ENCODE measurements around the gene SGCD. TPM values are rescaled to one million over a fixed set of nuclear protein-coding genes. Genes with fewer than 3 reads are reported as not detected.
A peak's percentile ranks its signal among the peaks of the same experiment; 100 is the strongest.

Gene SGCD
- total and polyA plus RNA-seq, 2 experiments from 2014 or later = 69.7 to 71.2 TPM

DNA sequence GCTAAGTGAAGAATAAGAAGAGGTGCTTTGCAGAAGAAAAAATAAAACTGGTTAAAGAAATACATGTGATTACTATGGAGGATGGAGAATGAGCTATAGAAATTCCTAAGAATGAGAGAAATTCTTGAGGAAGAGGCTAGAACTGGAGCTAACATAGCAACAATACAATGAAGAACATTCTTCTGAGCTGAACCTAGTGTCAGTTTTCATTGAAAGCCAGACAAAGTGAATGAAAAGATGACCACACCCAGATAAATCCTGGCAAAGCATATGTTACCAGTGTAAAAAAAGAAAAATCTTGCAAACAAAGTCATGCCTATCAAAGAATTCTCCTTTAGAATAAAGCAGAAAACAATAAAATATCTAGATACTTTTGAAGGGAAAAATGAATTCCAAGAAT lies 39.6 kb downstream of the SGCD start:
- no peak overlapping the region for H3K4me3 ChIP-seq
- H3K4me2 ChIP-seq (ENCODE audit: unreplicated experiment) = peak overlapping the region; percentile 53
- DNase-seq = peak; percentile 52
- no peaks in the 10 kb centered on the region for H4K20me1 ChIP-seq (ENCODE audit: insufficient read depth)
- TF ChIP-seq EZH2 (IDR thresholded peaks at IDR 0.05; ENCODE audit: insufficient read depth, poor library complexity, severe bottlenecking) = no peak
- no peak for TF ChIP-seq EZH2phosphoT487 (IDR thresholded peaks at IDR 0.05; ENCODE audit: insufficient read depth, low read depth)
- H3K4me1 ChIP-seq (ENCODE audit: insufficient read depth) = peaks cover 30% of the 10 kb centered on the region
- H3K9me3 ChIP-seq (ENCODE audit: low read depth) = no peaks in the 10 kb centered on the region
- H3K9ac ChIP-seq = peak overlapping the region; percentile 31; the same call in 1 of the 2 replicates
- peaks cover 23% of the 10 kb centered on the region; the same call in 1 of the 2 replicates for H3K79me2 ChIP-seq (ENCODE audit: insufficient read depth)
- H3F3A ChIP-seq (ENCODE audit: insufficient read depth) = peaks cover 44% of the 10 kb centered on the region
- no peak overlapping the region for H2AFZ ChIP-seq
- peak overlapping the region; percentile 72 for H3K27ac ChIP-seq
- H3K27me3 ChIP-seq (replicated peaks; ENCODE audit: insufficient read depth) = no peaks in the 10 kb centered on the region
- peaks cover 15% of the 10 kb centered on the region; the same call in 1 of the 2 replicates for H3K36me3 ChIP-seq (ENCODE audit: low read depth)
- peaks cover 11% of the 10 kb centered on the region; the same call in 1 of the 2 replicates for H3K9me2 ChIP-seq (ENCODE audit: insufficient read depth)
- in situ Hi-C loops (cut with MboI) = no loop called here

DNA sequence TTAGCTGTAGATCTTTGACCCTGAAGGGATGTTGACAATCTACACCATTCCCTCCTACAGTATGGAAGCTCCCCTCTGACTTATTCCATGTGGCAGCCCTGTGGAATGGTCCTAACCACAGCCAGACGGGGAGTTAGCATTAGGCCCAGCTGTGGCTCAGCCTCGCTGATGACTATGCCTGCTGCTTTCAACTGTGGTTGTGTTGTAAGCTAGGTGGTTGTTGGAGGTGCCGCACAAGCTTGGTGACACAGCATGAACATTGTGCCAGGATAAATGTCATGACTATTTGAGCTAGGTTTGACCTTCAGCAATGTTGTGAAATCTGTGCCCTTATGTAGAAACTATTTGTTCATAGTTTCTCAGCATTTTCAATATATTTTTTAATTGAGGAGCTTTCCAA lies 40.6 kb downstream of the SGCD start:
- Histone ChIP-seq H3K9me3 (ENCODE audit: low read depth) (no peaks in the 10 kb centered on the region), H4K20me1 (ENCODE audit: insufficient read depth) (no peaks in the 10 kb centered on the region), H3F3A (ENCODE audit: insufficient read depth) (peaks cover 34% of the 10 kb centered on the region), H3K9ac (peak overlapping the region; percentile 51), H3K27me3 (replicated peaks; ENCODE audit: insufficient read depth) (no peaks in the 10 kb centered on the region), H3K4me3 (no peak overlapping the region), H2AFZ (no peak overlapping the region), H3K36me3 (ENCODE audit: low read depth) (peaks cover 15% of the 10 kb centered on the region; the same call in 1 of the 2 replicates), H3K4me2 (ENCODE audit: unreplicated experiment) (peak overlapping the region; percentile 54), H3K27ac (peak overlapping the region; percentile 86), H3K4me1 (ENCODE audit: insufficient read depth) (peaks cover 24% of the 10 kb centered on the region), H3K9me2 (ENCODE audit: insufficient read depth) (peaks cover 11% of the 10 kb centered on the region; the same call in 1 of the 2 replicates), H3K79me2 (ENCODE audit: insufficient read depth) (peaks cover 23% of the 10 kb centered on the region; the same call in 1 of the 2 replicates)
- TF ChIP-seq EZH2 (IDR thresholded peaks at IDR 0.05; ENCODE audit: insufficient read depth, poor library complexity, severe bottlenecking) (no peak), EZH2phosphoT487 (IDR thresholded peaks at IDR 0.05; ENCODE audit: insufficient read depth, low read depth) (peak; percentile 85)
- 0% methylated on average over 3 of the region's 3 CpGs for WGBS, 2 experiments (ENCODE audit: low coverage in 1 of 2, low lambda C conversion rate in 2 of 2, missing lambda C conversion rate in 2 of 2)
- peak; percentile 99 for DNase-seq
- in situ Hi-C loops (cut with MboI) = no loop called here

DNA sequence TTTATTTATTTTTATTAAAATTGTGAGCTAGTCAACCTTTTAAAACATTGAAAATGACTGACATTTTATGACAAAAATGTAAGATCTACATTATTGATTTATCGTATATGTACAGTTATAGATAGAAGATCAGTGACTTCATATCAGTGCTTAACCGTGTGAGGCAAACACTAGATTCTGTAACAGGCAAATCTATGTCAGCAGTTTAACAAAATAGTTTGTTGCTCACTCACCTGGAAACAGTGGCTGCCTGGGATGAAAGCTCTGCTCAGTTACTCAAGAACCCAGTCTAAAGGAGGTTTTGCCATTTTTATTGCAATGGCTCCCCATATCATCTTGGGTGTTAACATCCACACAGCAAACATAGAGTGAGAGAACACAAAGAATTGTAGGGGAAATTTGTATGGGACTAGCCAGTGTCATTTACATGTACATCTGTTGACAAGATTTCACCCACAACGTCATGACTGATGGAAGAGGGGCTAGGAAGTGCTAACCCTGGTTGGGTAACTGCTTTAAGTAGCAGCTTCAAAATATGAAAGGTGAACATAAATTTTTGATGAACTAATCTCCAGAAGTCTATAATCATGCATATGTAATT lies 49.0 kb downstream of the SGCD start:
- Histone ChIP-seq H3K9ac (no peak overlapping the region), H3K9me2 (ENCODE audit: insufficient read depth) (no peaks in the 10 kb centered on the region), H3K4me3 (no peak overlapping the region), H3K36me3 (ENCODE audit: low read depth) (no peaks in the 10 kb centered on the region), H3K9me3 (ENCODE audit: low read depth) (no peaks in the 10 kb centered on the region), H3K4me1 (ENCODE audit: insufficient read depth) (peaks cover 10% of the 10 kb centered on the region), H3K27me3 (replicated peaks; ENCODE audit: insufficient read depth) (no peaks in the 10 kb centered on the region), H3K4me2 (ENCODE audit: unreplicated experiment) (no peak overlapping the region), H3F3A (ENCODE audit: insufficient read depth) (peaks cover 8% of the 10 kb centered on the region; the same call in 1 of the 2 replicates), H3K27ac (no peak overlapping the region), H3K79me2 (ENCODE audit: insufficient read depth) (peaks cover 25% of the 10 kb centered on the region), H4K20me1 (ENCODE audit: insufficient read depth) (no peaks in the 10 kb centered on the region), H2AFZ (no peak overlapping the region)
- no peak for DNase-seq
- 97% methylated on average over 3 of the region's 3 CpGs for WGBS, 2 experiments (ENCODE audit: low coverage in 1 of 2, low lambda C conversion rate in 2 of 2, missing lambda C conversion rate in 2 of 2)
- no peak for TF ChIP-seq EZH2phosphoT487 (IDR thresholded peaks at IDR 0.05; ENCODE audit: insufficient read depth, low read depth)
- in situ Hi-C loops (cut with MboI) = no loop called here

DNA sequence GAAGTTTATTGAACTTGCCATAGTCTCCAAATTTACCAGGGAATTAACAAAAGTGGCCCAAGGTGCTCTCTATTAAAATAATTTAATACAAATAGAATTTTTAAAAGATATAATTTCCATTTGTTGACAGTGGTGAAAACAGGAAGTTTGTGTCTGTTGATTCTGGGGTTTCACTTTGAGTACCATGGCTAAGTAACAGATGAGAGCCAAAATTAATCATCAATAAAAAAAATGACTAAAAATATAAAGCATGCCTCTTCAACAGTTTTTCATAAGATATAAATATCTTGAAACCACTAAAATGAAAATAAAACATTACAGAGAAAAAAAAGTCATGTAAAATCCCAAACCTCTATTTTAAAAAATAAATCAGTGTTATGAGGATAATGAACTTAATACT lies 49.8 kb downstream of the SGCD start:
- H3K79me2 ChIP-seq (ENCODE audit: insufficient read depth) = peaks cover 25% of the 10 kb centered on the region
- in situ Hi-C loops (cut with MboI) = no loop called here
- no peak for DNase-seq
- peaks cover 17% of the 10 kb centered on the region for H3K4me1 ChIP-seq (ENCODE audit: insufficient read depth)
- H4K20me1 ChIP-seq (ENCODE audit: insufficient read depth) = no peaks in the 10 kb centered on the region
- no peak overlapping the region for H3K9ac ChIP-seq
- no peak overlapping the region for H3K4me3 ChIP-seq
- H3K9me3 ChIP-seq (ENCODE audit: low read depth) = no peaks in the 10 kb centered on the region
- no peak overlapping the region for H2AFZ ChIP-seq
- H3K27me3 ChIP-seq (replicated peaks; ENCODE audit: insufficient read depth) = no peaks in the 10 kb centered on the region
- H3K36me3 ChIP-seq (ENCODE audit: low read depth) = no peaks in the 10 kb centered on the region
- TF ChIP-seq EZH2 (IDR thresholded peaks at IDR 0.05; ENCODE audit: insufficient read depth, poor library complexity, severe bottlenecking) (no peak), EZH2phosphoT487 (IDR thresholded peaks at IDR 0.05; ENCODE audit: insufficient read depth, low read depth) (no peak)
- no peaks in the 10 kb centered on the region for H3K9me2 ChIP-seq (ENCODE audit: insufficient read depth)
- H3K4me2 ChIP-seq (ENCODE audit: unreplicated experiment) = no peak overlapping the region
- H3K27ac ChIP-seq = no peak overlapping the region
- peaks cover 11% of the 10 kb centered on the region; the same call in 1 of the 2 replicates for H3F3A ChIP-seq (ENCODE audit: insufficient read depth)

DNA sequence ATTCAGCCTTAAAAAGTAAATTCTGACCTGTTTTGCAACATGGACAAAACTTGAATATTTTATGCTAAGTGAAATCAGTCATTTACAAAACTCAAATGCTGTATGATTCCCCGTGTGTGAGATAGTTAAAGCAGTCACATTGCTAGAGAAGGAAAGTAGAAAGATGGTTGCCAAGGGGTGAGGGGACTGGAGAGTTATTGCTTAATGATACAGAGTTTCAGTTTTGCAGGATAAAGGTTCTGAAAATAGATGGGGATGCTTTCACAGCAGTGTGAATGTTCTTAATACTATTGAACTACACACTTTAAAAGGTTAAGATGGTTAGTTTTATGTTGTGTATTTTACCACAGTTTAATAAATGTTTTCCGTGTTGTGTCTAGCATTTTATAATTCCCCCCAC lies 51.2 kb downstream of the SGCD start:
- TF ChIP-seq EZH2phosphoT487 (IDR thresholded peaks at IDR 0.05; ENCODE audit: insufficient read depth, low read depth) (no peak), EZH2 (IDR thresholded peaks at IDR 0.05; ENCODE audit: insufficient read depth, poor library complexity, severe bottlenecking) (no peak)
- Histone ChIP-seq H3K4me3 (no peak overlapping the region), H3K9me2 (ENCODE audit: insufficient read depth) (no peaks in the 10 kb centered on the region), H3K36me3 (ENCODE audit: low read depth) (no peaks in the 10 kb centered on the region), H2AFZ (no peak overlapping the region), H3F3A (ENCODE audit: insufficient read depth) (peaks cover 18% of the 10 kb centered on the region; the same call in 1 of the 2 replicates), H3K27ac (no peak overlapping the region), H3K4me2 (ENCODE audit: unreplicated experiment) (no peak overlapping the region), H3K9ac (no peak overlapping the region), H4K20me1 (ENCODE audit: insufficient read depth) (no peaks in the 10 kb centered on the region), H3K79me2 (ENCODE audit: insufficient read depth) (peaks cover 30% of the 10 kb centered on the region), H3K27me3 (replicated peaks; ENCODE audit: insufficient read depth) (no peaks in the 10 kb centered on the region), H3K9me3 (ENCODE audit: low read depth) (no peaks in the 10 kb centered on the region), H3K4me1 (ENCODE audit: insufficient read depth) (peaks cover 24% of the 10 kb centered on the region)
- DNase-seq = no peak
- 97 to 100% methylated on average over 2 of the region's 2 CpGs for WGBS, 2 experiments (ENCODE audit: low coverage in 1 of 2, low lambda C conversion rate in 2 of 2, missing lambda C conversion rate in 2 of 2)
- in situ Hi-C loops (cut with MboI) = no loop called here

Measured in GM23248 (cell line).